Measurements from ENCODE around the gene THSD4.

- TF ChIP-seq, protein P1, sequence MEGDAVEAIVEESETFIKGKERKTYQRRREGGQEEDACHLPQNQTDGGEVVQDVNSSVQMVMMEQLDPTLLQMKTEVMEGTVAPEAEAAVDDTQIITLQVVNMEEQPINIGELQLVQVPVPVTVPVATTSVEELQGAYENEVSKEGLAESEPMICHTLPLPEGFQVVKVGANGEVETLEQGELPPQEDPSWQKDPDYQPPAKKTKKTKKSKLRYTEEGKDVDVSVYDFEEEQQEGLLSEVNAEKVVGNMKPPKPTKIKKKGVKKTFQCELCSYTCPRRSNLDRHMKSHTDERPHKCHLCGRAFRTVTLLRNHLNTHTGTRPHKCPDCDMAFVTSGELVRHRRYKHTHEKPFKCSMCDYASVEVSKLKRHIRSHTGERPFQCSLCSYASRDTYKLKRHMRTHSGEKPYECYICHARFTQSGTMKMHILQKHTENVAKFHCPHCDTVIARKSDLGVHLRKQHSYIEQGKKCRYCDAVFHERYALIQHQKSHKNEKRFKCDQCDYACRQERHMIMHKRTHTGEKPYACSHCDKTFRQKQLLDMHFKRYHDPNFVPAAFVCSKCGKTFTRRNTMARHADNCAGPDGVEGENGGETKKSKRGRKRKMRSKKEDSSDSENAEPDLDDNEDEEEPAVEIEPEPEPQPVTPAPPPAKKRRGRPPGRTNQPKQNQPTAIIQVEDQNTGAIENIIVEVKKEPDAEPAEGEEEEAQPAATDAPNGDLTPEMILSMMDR (IDR thresholded peaks at IDR 0.05), result no peak
- TF ChIP-seq JUN (IDR thresholded peaks at IDR 0.05), result no peak
- TF ChIP-seq EHF (CRISPR knock-in tag; IDR thresholded peaks at IDR 0.05), result no peak
- TF ChIP-seq POLR2A (IDR thresholded peaks at IDR 0.05; ENCODE audit: low read length), result no peak
- no peak for TF ChIP-seq CHD4 (IDR thresholded peaks at IDR 0.05; ENCODE audit: borderline replicate concordance)
- TF ChIP-seq HEYL (CRISPR knock-in tag; IDR thresholded peaks at IDR 0.05), result no peak
- no peak for TF ChIP-seq MYC (IDR thresholded peaks at IDR 0.05; ENCODE audit: borderline replicate concordance, low read length)
- TF ChIP-seq, protein P2, sequence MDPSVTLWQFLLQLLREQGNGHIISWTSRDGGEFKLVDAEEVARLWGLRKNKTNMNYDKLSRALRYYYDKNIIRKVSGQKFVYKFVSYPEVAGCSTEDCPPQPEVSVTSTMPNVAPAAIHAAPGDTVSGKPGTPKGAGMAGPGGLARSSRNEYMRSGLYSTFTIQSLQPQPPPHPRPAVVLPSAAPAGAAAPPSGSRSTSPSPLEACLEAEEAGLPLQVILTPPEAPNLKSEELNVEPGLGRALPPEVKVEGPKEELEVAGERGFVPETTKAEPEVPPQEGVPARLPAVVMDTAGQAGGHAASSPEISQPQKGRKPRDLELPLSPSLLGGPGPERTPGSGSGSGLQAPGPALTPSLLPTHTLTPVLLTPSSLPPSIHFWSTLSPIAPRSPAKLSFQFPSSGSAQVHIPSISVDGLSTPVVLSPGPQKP (IDR thresholded peaks at IDR 0.05; ENCODE audit: low read depth, low read length), result no peak
- TF ChIP-seq SMC3 (IDR thresholded peaks at IDR 0.05), result no peak
- TF ChIP-seq EP300 (IDR thresholded peaks at IDR 0.05), result no peak
Measured at GRCh38 chr15:71261418-71261817, 146.1 kb downstream of the THSD4 start.

All from A549 (cell line).